ENCODE results near the gene CISH. TPM values are rescaled to one million over a fixed set of nuclear protein-coding genes. Genes with fewer than 3 reads are reported as not detected.

The CISH gene
- total RNA-seq, 1 experiment from 2014 or later: 1.7 TPM

- Histone ChIP-seq H3K18ac (ENCODE audit: insufficient read length, low read depth, low read length) (no peak overlapping the region), H2BK15ac (ENCODE audit: low read depth, low read length) (no peak overlapping the region), H3K56ac (ENCODE audit: insufficient read length, low read depth, low read length) (no peak overlapping the region), H3K9me3 (ENCODE audit: control insufficient read depth, low read depth, low read length) (no peaks in the 10 kb centered on the region), H4K91ac (ENCODE audit: insufficient read length, low read depth, low read length) (no peak overlapping the region), H2AK5ac (ENCODE audit: insufficient read length, low read length) (no peak overlapping the region), H4K20me1 (ENCODE audit: control insufficient read depth, insufficient read depth, insufficient read length) (no peaks in the 10 kb centered on the region), H3T11ph (ENCODE audit: low read length) (no peak overlapping the region), H3K9ac (ENCODE audit: extremely low read depth, insufficient read length, low read length) (no peak overlapping the region), H2BK120ac (ENCODE audit: low read depth, low read length, poor library complexity, severe bottlenecking) (no peak overlapping the region), H3K23me2 (ENCODE audit: insufficient read length, low read depth, low read length, poor library complexity, severe bottlenecking) (no peaks in the 10 kb centered on the region), H2BK5ac (ENCODE audit: insufficient read length, low read length) (no peak overlapping the region), H3K79me1 (ENCODE audit: insufficient read depth, low read depth, low read length, poor library complexity, severe bottlenecking) (no peaks in the 10 kb centered on the region), H3K14ac (ENCODE audit: insufficient read depth, low read length) (no peak overlapping the region; the same call in 1 of the 2 replicates), H4K5ac (ENCODE audit: insufficient read length, low read depth, low read length) (no peak overlapping the region), H2BK12ac (ENCODE audit: insufficient read length, low read depth, low read length) (no peak overlapping the region), H4K8ac (replicated peaks; ENCODE audit: insufficient read length, low read depth, low read length) (no peak overlapping the region), H3K4ac (ENCODE audit: low read depth, low read length) (no peak overlapping the region), H2BK20ac (ENCODE audit: low read depth, low read length, poor library complexity, severe bottlenecking) (no peak overlapping the region), H3K27me3 (ENCODE audit: insufficient read depth, low read length) (no peaks in the 10 kb centered on the region), H3K23ac (ENCODE audit: insufficient read length, low read depth, low read length) (no peak overlapping the region), H3K4me2 (ENCODE audit: insufficient read depth, insufficient read length, low read length) (no peak overlapping the region), H2AFZ (ENCODE audit: low read length) (no peak overlapping the region), H3K4me1 (ENCODE audit: insufficient read depth, low read length) (no peaks in the 10 kb centered on the region), H3K27ac (ENCODE audit: insufficient read length, low read depth, low read length) (no peak overlapping the region), H3K79me2 (ENCODE audit: insufficient read depth, low read length) (no peaks in the 10 kb centered on the region)
- no CpG with 5 or more reads among the region's 17 CpGs for WGBS (ENCODE audit: extremely low coverage, insufficient read length, low lambda C conversion rate)
- Mint-ChIP-seq H3K9me3 (no peaks in the 10 kb centered on the region), H3K36me3 (ENCODE audit: insufficient read depth in 1 of 3, low read depth in 3 of 3) (peaks cover 0 to 7% (median 2%) of the 10 kb centered on the region in 3 experiments; a peak in 2 of 7 replicates), H3K27ac (peak overlapping the region in 1 of 3 experiments; percentile 89; a peak in 2 of 7 replicates), H3K27me3 (ENCODE audit: low read depth) (peaks cover 10% of the 10 kb centered on the region), H3K4me1 (peaks cover 0 to 6% of the 10 kb centered on the region in 2 experiments; a peak in 3 of 4 replicates), H3K4me3 (no peak overlapping the region)
- no peak for TF ChIP-seq CTCF (conservative IDR thresholded peaks at IDR 0.05)
- no peak for DNase-seq
Measured at GRCh38 chr3:50587806-50588758, 23.5 kb downstream of the CISH start.

Data from H9 (cell line).